ENCODE results near the gene RUNX3.

RUNX3 gene

GRCh38 chr1:24925963-24926362 lies 4.1 kb downstream of the RUNX3 start:
- H3K9ac ChIP-seq (ENCODE audit: low read depth, low read length, poor library complexity, severe bottlenecking), result peak overlapping the region; percentile 85
- H3K4me1 ChIP-seq (ENCODE audit: insufficient read depth, low read length, poor library complexity, severe bottlenecking), result peaks cover 55% of the 10 kb centered on the region
- peak overlapping the region; percentile 93 for H3K4me2 ChIP-seq (ENCODE audit: low read depth, low read length, poor library complexity, severe bottlenecking)
- TF ChIP-seq, protein P1, sequence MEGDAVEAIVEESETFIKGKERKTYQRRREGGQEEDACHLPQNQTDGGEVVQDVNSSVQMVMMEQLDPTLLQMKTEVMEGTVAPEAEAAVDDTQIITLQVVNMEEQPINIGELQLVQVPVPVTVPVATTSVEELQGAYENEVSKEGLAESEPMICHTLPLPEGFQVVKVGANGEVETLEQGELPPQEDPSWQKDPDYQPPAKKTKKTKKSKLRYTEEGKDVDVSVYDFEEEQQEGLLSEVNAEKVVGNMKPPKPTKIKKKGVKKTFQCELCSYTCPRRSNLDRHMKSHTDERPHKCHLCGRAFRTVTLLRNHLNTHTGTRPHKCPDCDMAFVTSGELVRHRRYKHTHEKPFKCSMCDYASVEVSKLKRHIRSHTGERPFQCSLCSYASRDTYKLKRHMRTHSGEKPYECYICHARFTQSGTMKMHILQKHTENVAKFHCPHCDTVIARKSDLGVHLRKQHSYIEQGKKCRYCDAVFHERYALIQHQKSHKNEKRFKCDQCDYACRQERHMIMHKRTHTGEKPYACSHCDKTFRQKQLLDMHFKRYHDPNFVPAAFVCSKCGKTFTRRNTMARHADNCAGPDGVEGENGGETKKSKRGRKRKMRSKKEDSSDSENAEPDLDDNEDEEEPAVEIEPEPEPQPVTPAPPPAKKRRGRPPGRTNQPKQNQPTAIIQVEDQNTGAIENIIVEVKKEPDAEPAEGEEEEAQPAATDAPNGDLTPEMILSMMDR (conservative IDR thresholded peaks at IDR 0.05; ENCODE audit: low read length), result no peak
- TF ChIP-seq EZH2phosphoT487 (IDR thresholded peaks at IDR 0.05; ENCODE audit: borderline replicate concordance), result no peak
- H3K27me3 ChIP-seq (ENCODE audit: insufficient read depth, low read length, poor library complexity, severe bottlenecking), result no peaks in the 10 kb centered on the region
- H3K36me3 ChIP-seq (ENCODE audit: insufficient read depth, low read length), result peaks cover 52% of the 10 kb centered on the region; the same call in 1 of the 2 replicates
- no peak overlapping the region for H2AFZ ChIP-seq (ENCODE audit: low read length)
- peak overlapping the region; percentile 84 for H3K4me3 ChIP-seq (ENCODE audit: low read length, poor library complexity, severe bottlenecking)
- no peaks in the 10 kb centered on the region for H3K9me3 ChIP-seq (ENCODE audit: insufficient read depth, low read depth, low read length)
- peaks cover 74% of the 10 kb centered on the region for H4K20me1 ChIP-seq (ENCODE audit: insufficient read depth, low read length, poor library complexity, severe bottlenecking)
- peaks cover 92% of the 10 kb centered on the region for H3K79me2 ChIP-seq (ENCODE audit: insufficient read depth, low read length)
- H3F3A ChIP-seq (ENCODE audit: low read depth), result no peaks in the 10 kb centered on the region
- H3K9me2 ChIP-seq (replicated peaks; ENCODE audit: low read depth, low read length), result no peaks in the 10 kb centered on the region

GRCh38 chr1:24925082-24925779 lies 4.8 kb downstream of the RUNX3 start:
- peak overlapping the region; percentile 84 for H3K4me3 ChIP-seq (ENCODE audit: low read length, poor library complexity, severe bottlenecking)
- peaks cover 74% of the 10 kb centered on the region for H4K20me1 ChIP-seq (ENCODE audit: insufficient read depth, low read length, poor library complexity, severe bottlenecking)
- peak overlapping the region; percentile 85 for H3K9ac ChIP-seq (ENCODE audit: low read depth, low read length, poor library complexity, severe bottlenecking)
- H3F3A ChIP-seq (ENCODE audit: low read depth), result no peaks in the 10 kb centered on the region
- H2AFZ ChIP-seq (ENCODE audit: low read length), result no peak overlapping the region
- H3K79me2 ChIP-seq (ENCODE audit: insufficient read depth, low read length), result peaks cover 89% of the 10 kb centered on the region
- H3K4me2 ChIP-seq (ENCODE audit: low read depth, low read length, poor library complexity, severe bottlenecking), result peak overlapping the region; percentile 93
- no peaks in the 10 kb centered on the region for H3K9me2 ChIP-seq (replicated peaks; ENCODE audit: low read depth, low read length)
- no peaks in the 10 kb centered on the region for H3K27me3 ChIP-seq (ENCODE audit: insufficient read depth, low read length, poor library complexity, severe bottlenecking)
- TF ChIP-seq EZH2phosphoT487 (IDR thresholded peaks at IDR 0.05; ENCODE audit: borderline replicate concordance), result no peak
- TF ChIP-seq, protein P1 (conservative IDR thresholded peaks at IDR 0.05; ENCODE audit: low read length), result no peak
- H3K9me3 ChIP-seq (ENCODE audit: insufficient read depth, low read depth, low read length), result no peaks in the 10 kb centered on the region
- H3K4me1 ChIP-seq (ENCODE audit: insufficient read depth, low read length, poor library complexity, severe bottlenecking), result peaks cover 51% of the 10 kb centered on the region
- H3K36me3 ChIP-seq (ENCODE audit: insufficient read depth, low read length), result peaks cover 58% of the 10 kb centered on the region; the same call in 1 of the 2 replicates

GRCh38 chr1:24923485-24924113 lies 6.5 kb downstream of the RUNX3 start:
- Histone ChIP-seq H3K4me3 (ENCODE audit: low read length, poor library complexity, severe bottlenecking) (no peak overlapping the region), H4K20me1 (ENCODE audit: insufficient read depth, low read length, poor library complexity, severe bottlenecking) (peaks cover 78% of the 10 kb centered on the region), H3K9me3 (ENCODE audit: insufficient read depth, low read depth, low read length) (no peaks in the 10 kb centered on the region), H3K79me2 (ENCODE audit: insufficient read depth, low read length) (peaks cover 90% of the 10 kb centered on the region), H3K9ac (ENCODE audit: low read depth, low read length, poor library complexity, severe bottlenecking) (no peak overlapping the region), H3K27me3 (ENCODE audit: insufficient read depth, low read length, poor library complexity, severe bottlenecking) (no peaks in the 10 kb centered on the region), H3K4me2 (ENCODE audit: low read depth, low read length, poor library complexity, severe bottlenecking) (peak overlapping the region; percentile 16), H3K9me2 (replicated peaks; ENCODE audit: low read depth, low read length) (no peaks in the 10 kb centered on the region), H2AFZ (ENCODE audit: low read length) (no peak overlapping the region), H3K36me3 (ENCODE audit: insufficient read depth, low read length) (peaks cover 74% of the 10 kb centered on the region; the same call in 1 of the 2 replicates), H3K4me1 (ENCODE audit: insufficient read depth, low read length, poor library complexity, severe bottlenecking) (peaks cover 51% of the 10 kb centered on the region), H3F3A (ENCODE audit: low read depth) (no peaks in the 10 kb centered on the region)
- TF ChIP-seq, protein P1 (conservative IDR thresholded peaks at IDR 0.05; ENCODE audit: low read length), result no peak
- no peak for TF ChIP-seq EZH2phosphoT487 (IDR thresholded peaks at IDR 0.05; ENCODE audit: borderline replicate concordance)
